Measurements from ENCODE around the gene TRIM26.

TRIM26 gene

DNA sequence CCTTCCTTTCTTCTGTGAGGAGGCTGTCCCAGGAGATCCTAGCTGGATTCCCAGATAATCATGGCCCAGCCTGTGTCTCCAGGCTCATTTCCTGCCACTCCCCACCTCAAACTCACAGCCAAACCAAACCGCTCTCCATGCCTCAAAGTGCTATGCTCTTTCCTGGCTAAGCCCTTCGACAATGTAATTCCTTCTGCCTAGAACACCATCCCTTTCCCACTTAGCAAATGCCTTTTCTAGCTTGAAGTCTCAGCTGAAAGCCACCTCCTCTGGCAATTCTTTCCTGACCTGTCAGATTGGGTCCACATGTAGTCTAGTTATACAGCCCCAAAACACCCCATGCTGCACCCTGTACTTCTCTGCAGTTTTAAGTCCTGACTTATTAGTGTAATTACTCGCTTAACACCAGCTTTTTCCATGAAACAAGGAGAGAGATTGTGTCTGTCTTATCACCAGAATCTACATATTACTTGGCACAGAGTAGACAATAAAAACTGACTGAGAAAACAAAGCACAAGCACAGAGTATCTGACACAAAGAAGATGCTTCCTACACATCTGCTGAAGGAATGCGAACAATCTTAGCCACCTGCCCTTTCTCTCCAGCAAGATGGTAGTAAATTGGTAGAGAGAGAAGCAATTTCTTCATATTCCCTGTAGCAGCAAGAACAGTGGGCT is 5.4 kb downstream of the TRIM26 start:
- no peak for DNase-seq

DNA sequence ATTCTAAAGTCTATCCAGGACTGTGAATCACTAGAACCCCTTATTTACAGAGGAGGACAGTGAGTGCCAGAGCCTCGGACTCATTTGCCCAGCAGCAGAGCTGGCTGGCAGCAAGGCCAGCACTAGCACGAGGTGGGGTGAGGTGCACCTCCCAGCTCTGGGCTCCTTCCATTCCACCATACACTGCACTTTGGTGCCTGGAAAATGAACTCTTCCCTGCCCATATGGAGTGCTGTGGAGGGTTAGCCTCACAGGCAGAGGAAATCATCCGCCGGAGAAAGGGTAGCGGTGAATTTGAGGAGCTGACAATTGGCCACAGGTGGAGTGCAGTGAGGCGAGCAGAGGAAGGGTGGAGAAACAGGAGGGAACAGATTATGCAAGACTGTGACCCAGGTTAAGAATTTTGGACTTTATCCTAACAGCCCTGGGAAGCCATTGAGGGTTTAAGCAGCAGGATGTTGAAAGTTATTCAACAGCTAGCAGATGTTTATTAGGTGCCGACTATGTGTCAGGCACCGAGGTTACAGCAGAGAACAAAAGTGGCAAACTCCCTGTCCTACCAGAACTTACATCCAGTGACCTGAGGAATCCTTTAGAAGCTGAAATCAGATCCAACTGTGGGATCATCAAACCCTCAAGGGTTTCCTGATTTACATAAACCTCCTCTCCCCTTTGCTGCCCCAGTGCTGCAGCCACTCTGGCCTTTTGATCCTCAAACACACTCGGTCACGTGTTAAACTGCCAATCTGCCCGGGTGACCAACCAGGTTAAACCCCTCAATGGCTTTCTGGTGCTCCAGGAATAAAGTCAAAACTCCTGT is 6.2 kb downstream of the TRIM26 start:
- no peak for DNase-seq

GRCh38 chr6:30206152-30206551 is 7.1 kb downstream of the TRIM26 start:
- DNase-seq = no peak

DNA sequence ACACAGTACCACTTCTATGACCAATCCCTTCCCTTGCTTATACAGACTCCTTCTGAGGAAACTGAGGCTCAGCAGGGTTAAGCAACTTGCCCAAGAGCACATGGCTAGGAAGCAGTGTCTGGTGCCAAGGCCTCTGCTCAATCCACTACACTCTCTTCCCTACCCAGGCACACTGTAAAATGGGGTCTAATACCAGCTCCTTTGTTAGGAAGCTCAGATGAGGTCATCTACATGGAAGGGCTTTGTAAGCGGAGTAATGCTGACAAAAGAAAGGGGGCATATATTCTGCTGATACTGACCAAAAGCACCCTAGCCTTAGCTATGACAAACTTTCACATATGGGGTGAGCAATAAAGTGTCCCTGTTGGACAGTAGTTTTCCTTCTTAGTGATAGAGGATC is 9.1 kb downstream of the TRIM26 start:
- DNase-seq = no peak

GRCh38 chr6:30202366-30202765 is 10.8 kb downstream of the TRIM26 start:
- DNase-seq = no peak

GRCh38 chr6:30200551-30201281 is 12.5 kb downstream of the TRIM26 start:
- no peak for DNase-seq

- DNase-seq = no peak
Observed at GRCh38 chr6:30198166-30199084, 14.8 kb downstream of the TRIM26 start.

- DNase-seq = no peak
Observed at GRCh38 chr6:30196376-30196775, 16.8 kb downstream of the TRIM26 start.

DNA sequence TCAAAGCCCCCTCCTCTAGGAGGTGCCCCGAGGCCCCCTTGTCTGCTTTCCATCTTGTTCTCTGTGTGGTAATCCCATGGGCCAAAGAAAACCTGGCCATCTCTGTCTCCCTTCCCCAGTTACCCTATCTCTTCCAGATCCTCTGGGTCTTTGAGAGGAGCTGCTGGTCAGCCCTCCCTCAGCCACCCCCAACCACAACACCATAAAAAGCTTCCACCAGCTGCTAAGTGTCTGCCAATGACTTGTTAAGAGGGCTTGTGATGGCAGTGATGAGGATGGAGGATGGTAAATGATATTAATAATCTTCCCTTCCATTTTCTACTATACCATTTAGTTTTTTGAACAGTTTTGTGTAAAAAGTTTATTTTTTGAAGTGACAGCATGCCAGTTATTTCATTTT is 17.3 kb downstream of the TRIM26 start:
- no peak for DNase-seq

DNA sequence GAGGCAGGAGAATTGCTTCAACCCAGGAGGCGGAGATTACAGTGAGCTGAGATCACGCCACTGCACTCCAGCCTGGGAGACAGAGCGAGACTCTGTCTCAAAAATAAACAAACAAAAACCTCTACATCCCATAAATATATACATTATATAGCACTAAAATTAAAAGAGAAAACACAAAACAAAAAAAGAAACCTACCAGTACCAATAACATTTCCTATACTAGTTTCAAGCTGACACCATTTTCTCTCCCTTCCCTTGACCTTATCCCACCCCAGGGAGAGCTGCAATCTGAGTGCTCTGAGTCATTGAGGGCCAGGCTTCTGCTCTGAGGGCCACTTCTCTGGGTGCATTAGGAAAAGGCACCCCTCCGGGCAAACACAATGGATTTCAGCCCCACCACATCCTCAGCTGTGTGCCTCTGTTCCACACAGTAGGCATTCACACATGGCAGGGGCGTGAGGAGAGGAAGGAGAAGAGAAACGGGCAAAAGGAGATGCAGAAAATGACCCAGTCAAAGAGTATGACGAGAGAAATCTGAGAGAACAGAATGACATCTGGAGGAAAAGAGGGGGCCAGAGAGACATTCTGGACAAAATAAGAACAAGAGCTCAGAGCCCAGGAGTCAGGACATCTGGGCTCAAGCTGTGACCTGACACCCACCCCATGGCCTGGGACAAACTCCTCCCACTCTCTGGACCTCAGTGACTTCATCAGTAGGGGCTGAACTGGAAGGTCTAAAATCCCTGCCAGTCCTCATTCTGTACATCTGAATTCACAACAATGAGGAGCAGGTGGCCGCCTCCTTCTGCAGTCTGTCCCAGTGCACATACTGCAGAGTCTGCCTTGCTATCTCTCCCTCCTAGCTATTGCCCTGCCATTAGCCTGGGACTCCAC is 18.2 kb downstream of the TRIM26 start:
- DNase-seq = no peak

DNA sequence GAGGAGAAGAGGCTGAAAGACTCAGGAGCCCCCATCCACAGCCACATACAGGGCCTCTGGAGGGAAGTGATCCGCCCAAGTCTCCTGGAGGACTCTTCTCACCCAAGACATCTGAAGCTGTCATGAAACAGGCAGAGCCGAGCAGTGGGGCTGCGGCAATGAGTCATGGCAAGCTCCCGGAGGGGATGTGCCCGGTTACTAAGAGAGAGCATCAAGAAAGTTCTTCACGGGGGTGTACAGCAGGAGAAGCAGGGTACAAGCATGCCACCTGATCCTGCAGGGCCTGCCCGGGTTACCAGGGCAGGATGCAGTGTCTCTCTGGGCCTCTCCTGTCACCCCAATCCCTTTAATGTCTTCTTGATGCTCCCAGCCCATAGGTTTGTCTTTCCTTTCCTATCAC is 21.1 kb downstream of the TRIM26 start:
- no peak for DNase-seq

GRCh38 chr6:30188541-30188940 is 24.7 kb downstream of the TRIM26 start:
- DNase-seq = no peak

DNA sequence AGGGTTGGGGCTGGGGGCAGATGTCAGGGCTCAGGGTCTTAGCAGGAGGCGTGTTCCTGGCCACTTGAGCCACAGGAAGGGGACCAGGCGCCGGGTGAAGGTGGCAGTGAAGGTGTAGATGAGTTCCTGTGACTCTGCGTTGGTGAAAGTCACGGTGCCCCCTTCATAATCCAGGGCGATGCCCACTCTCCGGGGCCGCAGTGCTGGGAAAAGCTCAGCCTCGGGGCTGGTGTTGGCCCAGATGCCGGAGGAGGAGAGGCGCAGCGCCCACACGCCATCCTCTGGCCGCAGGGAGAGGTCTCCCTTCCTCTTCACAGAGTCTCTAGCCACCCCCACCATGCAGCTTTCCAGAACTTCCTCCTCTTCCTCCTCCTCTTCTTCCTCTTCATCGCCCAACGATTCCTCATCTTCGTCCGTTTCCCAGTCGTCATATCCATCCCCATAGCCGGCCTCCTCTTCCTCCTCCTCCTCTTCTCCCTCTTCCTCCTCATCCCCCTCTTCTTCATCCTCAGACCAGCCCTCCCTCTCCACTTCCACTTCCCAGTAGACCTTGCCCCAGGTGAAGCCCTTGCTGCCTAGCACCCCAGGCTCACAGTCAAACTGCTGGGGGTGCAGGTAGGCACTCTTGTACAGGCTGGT is 27.2 kb downstream of the TRIM26 start:
- DNase-seq = no peak

DNA sequence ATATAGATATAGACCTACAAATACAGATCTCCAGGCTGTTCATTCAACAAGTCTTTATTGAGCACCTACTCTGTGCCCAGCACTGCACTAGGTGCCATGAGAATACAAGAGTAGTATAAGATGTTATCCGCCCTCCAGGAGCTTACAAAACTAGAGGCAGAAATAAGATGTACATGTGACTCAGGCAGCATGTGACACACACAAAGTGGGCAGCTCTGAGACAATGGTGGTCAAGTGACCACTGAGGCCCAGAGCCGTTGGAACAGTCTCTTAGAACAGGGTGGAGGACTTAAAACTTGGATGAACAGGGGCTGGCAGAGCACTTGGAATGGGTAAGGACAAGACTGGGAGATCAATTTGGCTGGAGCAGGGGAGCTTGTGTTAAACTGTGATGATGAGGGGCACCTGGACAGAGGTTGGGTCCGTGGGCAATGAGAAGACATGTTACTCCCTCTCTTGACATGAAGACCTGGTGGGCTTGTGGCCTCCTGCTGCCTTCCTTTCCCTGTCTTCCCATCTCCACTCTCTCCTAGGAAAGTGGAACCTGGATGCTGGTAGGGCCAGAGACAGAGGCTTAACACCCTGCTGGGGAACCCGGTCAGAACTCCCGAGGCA is 28.7 kb downstream of the TRIM26 start:
- DNase-seq = no peak

DNA sequence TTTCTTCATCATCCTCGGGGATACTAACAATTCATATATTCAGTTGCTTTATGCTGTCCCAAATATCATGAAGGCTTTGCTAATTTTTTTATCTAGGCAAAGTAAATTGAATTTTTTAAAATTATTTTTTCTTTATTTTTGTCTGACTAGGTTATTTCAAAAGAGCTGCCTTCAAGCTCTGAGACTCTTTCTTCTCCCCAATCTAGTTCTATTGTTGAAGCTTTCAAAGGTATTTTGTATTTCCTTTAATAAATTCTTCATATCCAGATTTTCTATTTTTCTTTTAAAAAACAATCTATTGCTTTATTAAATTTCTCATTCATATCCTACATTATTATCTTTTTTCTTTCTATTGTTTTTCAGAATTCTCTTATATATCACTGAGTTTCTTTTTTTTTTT is 33.1 kb downstream of the TRIM26 start:
- DNase-seq = no peak

GRCh38 chr6:30178837-30179236 is 34.4 kb downstream of the TRIM26 start:
- DNase-seq = no peak

- no peak for DNase-seq
Observed at GRCh38 chr6:30175765-30176164, 37.4 kb downstream of the TRIM26 start.

- no peak for DNase-seq
Observed at GRCh38 chr6:30172681-30173080, 40.5 kb downstream of the TRIM26 start.

- no peak for DNase-seq
Observed at GRCh38 chr6:30171677-30172471, 41.3 kb downstream of the TRIM26 start.
